ENCODE measurements around the gene TBC1D13.

Gene TBC1D13

DNA sequence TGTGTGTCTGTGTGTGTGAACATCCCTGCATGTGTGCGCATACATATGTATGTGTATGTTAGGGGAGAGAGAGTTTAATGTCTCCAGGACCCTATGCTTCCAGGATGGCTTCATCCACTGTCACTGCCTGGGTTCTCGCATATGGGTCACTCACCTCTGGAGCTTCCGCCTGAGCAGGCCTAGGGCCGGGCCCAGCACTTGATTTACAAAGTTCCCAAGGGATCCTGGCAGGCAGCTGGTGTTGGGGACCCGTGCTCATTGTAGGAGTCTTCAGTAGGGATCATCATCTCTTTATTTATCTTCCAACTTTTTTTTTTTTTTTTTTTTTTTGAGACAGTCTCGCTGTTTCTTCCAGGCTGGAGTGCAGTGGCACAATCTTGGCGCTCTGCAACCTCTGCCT is 13.0 kb downstream of the TBC1D13 start:
- DNase-seq (ENCODE audit: insufficient read length, low spot score) (no peak), FAIRE-seq (no peak)
- TF ChIP-seq POLR2A (IDR thresholded peaks at IDR 0.05; ENCODE audit: low read depth, low read length) = no peak

DNA sequence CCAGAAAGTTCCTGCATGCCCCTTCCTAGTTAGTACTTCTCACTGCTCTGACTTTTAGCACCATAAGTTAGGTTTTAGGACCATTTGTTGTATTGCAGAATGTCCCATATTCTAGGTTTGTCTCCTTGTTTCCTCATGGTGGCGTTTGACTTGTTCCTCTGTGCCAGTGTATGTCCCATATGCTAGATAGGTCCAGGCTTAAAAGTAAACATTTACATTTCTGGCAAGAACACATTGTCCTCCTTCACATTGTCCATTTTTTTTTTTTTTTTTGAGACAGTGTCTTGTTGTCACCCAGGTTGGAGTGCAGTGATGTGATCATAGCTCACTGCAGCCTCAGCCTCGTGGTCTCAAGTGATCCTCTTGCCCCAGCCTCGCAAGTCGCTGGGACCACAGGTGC is 15.4 kb downstream of the TBC1D13 start:
- DNase-seq (ENCODE audit: insufficient read length, low spot score) (no peak), FAIRE-seq (no peak)
- TF ChIP-seq POLR2A (IDR thresholded peaks at IDR 0.05; ENCODE audit: low read depth, low read length) = no peak

DNA sequence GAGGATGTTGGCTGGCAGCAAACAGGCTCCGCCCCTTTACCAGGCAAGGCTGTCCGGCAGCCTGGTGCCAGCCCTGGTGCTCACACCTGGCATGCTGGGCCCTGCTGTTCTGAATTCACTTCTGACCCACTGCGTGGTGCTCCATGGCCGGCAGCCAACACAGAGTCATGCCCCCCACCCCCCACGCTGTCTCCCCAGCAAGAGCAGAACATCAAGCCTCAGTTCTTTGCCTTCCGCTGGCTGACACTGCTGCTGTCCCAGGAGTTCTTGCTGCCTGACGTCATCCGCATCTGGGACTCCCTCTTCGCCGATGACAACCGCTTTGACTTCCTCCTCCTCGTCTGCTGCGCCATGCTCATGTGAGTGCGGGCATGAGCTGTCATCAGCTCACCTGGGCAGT is 18.6 kb downstream of the TBC1D13 start:
- TF ChIP-seq POLR2A (IDR thresholded peaks at IDR 0.05; ENCODE audit: low read depth, low read length) = no peak
- DNase-seq (ENCODE audit: insufficient read length, low spot score) (no peak), FAIRE-seq (no peak)

DNA sequence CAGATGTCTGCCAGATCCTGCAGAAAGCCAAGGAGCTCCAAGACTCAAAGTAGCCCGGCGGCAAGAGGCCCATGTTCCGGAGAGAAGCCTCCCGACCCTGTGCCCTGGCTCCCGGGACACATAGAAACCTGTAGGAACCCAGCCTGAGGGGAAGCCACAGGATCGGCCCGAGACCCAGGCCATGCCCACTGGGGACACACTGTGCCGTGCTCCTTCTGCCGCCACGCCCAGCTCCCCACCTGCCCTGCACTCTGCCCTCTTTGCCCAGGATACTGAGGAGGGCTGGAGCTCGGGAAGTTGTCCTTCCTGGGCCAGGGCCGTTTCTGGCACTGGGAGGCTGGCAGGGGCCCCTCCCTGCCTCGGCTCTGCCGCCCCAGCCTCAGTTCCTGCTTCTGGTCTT is 20.8 kb downstream of the TBC1D13 start:
- no peak for TF ChIP-seq POLR2A (IDR thresholded peaks at IDR 0.05; ENCODE audit: low read depth, low read length)
- FAIRE-seq = no peak
- no peak for DNase-seq (ENCODE audit: insufficient read length, low spot score)

DNA sequence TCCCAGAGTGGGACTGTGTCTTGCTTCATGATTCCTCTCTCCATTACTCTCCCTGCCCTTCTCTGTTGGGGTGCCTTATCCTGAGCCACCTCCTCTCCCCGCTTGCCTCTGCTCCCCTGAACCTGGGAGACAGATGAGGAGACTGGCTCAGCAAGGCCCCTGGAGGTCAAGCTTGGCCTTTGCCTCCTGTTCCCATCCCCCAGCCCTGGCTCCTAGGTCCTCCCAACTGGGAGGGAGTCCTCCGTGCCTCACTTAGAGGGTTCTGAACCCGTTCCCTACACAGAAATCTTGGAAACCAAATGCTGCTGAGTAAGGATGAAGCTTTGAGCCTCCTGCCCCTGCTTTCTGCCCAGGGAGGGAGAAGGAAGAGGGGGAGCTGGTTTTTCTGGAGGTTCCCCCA is 21.5 kb downstream of the TBC1D13 start:
- no peak for FAIRE-seq
- TF ChIP-seq POLR2A (IDR thresholded peaks at IDR 0.05; ENCODE audit: low read depth, low read length) = no peak
- DNase-seq (ENCODE audit: insufficient read length, low spot score) = no peak

DNA sequence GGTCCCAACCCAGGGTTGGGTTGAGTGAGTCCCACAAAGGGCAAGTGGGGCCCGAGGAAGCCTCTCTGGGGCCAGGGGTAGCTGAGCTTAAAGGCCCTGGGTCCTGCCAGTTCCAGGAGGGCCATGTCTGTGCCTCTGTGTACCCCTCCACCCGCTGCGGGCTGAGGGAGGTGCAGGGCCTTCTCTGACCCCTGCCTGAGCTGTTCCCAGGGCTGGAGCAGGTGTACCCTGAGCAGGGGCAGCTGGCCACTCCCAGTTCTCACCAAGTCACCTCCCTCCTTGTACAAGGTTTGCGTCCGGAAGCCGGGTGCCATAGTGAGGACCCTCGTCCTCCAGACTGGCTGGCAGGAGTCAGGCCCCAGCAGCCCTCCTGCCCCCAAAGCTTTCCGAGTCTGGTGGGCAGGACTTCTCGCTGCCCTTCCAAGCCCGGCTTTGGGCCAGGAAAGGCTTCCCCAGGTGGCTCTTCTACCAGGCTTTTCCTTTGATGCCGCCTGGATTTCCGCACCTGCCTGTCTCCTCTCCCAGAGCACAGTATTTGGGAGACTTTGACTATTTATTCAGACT is 22.1 kb downstream of the TBC1D13 start:
- FAIRE-seq (no peak), DNase-seq (ENCODE audit: insufficient read length, low spot score) (no peak)
- no peak for TF ChIP-seq POLR2A (IDR thresholded peaks at IDR 0.05; ENCODE audit: low read depth, low read length)

DNA sequence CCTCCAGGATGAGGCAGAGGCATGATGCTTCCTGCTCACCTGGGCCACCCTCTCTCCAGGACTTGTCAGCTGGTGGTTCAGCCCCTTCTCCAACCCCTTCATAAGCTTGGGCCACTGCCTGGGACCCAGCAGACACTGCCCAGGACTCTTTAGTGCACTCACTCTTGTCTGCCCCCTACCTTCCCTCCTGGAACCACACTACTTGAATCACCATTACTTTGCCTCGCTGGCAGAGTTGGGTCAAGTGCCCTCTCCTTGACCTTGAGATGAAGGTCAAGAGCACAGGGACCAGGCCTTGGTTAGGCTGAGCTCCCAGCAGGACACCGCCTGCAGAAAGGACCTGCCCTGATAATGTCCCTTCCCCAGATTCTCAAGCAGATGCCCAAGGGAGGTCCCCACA is 22.8 kb downstream of the TBC1D13 start:
- no peak for FAIRE-seq
- DNase-seq (ENCODE audit: insufficient read length, low spot score) = no peak
- TF ChIP-seq POLR2A (IDR thresholded peaks at IDR 0.05; ENCODE audit: low read depth, low read length) = no peak

DNA sequence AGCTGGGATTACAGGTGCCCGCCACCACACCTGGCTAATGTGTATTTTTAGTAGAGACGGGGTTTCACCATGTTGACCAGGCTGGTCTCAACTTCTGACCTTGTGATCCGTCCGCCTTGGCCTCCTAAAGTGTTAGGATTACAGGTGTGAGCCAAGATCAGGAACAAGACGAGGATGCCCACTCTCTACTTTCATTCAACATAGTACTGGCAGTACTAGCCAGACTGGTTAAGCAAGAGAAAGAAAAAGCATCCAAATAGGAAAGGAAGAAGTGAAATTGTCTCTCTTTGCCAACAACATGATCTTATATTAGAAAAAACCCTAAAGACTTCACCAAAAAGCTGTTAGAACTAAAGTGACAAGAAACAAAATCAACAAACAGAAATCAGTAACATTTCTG is 23.8 kb downstream of the TBC1D13 start:
- FAIRE-seq (no peak), DNase-seq (ENCODE audit: insufficient read length, low spot score) (no peak)
- no peak for TF ChIP-seq POLR2A (IDR thresholded peaks at IDR 0.05; ENCODE audit: low read depth, low read length)

DNA sequence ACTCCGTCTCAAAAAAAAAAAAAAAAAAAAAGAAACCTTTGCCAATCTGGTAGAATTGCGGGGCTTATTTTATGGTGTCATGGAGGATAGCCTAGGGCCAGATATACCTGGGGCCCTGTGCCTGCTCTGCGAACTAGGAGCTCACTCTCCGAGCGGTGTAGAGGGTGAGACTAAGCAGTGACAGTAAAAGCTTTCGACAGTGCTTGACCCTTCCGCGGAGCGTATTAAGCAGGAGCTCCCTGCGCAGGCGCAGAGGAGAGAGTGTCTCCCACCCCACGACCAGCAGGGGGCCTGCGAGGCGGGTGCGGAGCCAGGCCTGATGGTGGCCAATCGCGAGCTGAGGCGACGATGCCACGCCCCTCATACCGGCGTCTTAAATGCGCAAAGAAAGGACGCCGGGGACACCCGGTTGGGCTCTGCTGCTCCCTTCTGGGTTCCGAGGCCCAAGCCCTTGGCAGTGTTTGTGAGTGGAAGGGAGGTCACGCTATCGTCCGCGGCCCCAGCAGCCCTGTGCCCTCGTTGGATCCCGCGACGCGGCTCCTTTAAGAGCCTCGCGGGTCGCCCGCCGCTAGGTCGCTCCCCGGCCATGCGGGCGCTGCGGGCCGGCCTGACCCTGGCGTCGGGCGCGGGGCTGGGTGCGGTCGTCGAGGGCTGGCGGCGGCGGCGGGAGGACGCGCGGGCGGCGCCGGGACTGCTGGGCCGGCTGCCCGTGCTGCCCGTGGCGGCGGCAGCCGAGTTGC is 31.2 kb downstream of the TBC1D13 start, which contains the start of gene ENDOG:
Gene ENDOG (plus strand): TSS at position 402 of the 740 bp plus-strand sequence. CDS start 185 bp downstream, at position 587.
- DNase-seq (ENCODE audit: insufficient read length, low spot score) = peak; percentile 100
- TF ChIP-seq POLR2A (IDR thresholded peaks at IDR 0.05; ENCODE audit: low read depth, low read length) = peak; percentile 91
- FAIRE-seq = peak; percentile 80

DNA sequence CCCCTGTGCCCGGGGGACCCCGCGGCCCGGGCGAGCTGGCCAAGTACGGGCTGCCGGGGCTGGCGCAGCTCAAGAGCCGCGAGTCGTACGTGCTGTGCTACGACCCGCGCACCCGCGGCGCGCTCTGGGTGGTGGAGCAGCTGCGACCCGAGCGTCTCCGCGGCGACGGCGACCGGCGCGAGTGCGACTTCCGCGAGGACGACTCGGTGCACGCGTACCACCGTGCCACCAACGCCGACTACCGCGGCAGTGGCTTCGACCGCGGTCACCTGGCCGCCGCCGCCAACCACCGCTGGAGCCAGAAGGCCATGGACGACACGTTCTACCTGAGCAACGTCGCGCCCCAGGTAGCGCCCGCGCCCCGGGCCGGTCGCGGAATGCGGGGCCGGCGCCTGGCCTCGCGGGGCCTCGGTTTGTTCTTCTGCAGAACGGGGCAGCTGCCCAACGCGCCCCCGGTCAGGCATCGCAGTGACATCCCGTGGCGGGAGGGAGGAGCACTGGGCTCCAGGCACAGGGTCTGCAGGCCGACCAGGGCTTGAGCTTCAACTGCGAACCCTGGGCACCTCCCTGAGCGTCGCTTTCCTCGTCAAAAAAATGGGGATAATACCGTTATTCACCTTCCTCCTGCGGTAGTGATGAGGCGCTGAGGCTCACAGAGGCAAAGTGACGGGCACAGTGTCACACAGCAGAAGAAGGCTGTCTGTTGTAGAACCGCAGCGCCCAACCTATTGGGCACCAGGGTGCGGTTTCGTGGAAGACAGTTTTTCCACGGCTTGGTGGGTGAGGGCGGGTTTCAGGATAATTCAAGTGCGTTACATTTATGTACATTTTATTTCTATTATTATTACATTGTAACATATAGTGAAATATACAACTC is 32.0 kb downstream of the TBC1D13 start:
- DNase-seq (ENCODE audit: insufficient read length, low spot score) (no peak), FAIRE-seq (no peak)
- TF ChIP-seq POLR2A (IDR thresholded peaks at IDR 0.05; ENCODE audit: low read depth, low read length) = no peak

DNA sequence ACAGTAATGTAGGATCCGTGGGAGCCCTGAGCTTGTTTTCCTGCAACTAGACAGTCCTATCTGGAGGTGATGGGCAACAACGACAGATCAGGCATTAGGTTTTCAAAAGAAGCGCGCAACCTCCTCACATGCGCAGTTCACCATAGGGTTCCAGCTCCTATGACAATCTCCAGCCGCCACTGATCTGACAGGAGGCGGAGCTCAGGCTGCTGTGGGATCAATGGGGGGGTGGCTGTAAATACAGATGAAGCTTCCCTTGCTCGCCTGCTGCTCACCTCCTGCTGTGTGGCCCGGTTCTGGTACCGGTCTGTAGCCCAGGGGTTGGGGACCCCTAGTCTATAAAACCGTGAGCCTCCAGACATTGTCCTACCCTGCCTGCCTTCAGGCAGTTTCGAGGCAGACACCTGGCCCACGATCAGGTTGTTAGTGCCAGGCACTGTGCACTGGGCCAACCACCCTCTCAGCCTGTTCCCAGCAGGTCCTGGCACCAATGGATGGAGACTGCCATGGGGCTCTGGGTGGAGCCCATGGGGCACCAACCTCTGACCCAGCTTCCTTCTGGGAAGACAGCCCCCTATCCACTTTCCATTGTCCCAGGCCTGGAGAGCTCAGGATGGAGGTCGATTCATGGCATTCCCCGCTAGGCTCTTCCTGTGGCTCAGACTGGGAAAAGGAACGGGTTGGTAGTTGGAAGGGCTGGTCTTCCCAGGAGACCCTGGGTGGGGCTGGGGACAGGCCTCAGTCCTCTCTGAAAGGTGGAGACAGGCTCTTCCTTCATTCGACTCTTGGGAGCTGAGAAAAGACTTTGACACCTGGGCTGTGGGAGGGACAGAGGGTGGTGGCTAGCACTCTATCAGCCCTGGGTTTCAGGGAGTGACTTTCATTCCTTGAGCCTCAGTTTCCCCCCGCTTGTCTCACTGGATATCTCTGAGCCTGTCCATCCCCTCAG is 32.9 kb downstream of the TBC1D13 start:
- FAIRE-seq (no peak), DNase-seq (ENCODE audit: insufficient read length, low spot score) (no peak)
- no peak for TF ChIP-seq POLR2A (IDR thresholded peaks at IDR 0.05; ENCODE audit: low read depth, low read length)

DNA sequence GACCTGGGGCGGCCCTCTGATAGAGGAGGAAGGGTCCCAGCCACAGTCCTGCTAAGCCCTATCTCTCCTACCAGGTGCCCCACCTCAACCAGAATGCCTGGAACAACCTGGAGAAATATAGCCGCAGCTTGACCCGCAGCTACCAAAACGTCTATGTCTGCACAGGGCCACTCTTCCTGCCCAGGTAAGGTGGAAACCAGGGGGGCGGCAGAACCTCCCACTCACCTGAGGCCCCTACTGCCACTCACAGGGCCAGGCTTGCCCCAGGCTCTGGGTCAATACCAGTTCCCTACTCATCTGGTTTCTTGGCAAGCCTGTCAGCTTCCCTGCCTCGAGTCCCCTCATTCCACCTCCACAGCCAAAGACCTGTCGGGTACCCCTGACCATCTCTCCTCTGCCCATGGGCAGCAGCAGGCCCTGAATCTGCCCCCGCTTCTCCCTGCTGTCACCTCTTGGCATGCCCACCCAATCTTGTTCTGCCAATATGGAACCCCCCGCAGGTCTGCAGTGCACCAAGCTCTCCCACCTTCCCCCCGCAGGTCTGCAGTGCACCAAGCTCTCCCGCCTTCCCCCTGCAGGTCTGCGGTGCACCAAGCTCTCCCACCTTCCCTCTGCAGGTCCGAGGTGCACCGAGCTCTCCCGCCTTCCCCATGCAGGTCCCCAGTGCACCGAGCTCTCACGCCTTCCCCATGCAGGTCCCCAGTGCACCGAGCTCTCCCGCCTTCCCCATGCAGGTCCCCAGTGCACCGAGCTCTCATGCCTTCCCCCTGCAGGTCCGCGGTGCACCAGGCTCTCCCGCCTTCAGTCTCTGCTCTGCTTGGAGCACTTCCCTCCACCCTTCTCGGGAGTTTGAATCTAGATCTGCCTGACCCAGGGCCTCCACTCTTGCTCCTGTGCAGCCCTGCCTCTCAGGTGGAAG is 33.9 kb downstream of the TBC1D13 start:
- no peak for FAIRE-seq
- TF ChIP-seq POLR2A (IDR thresholded peaks at IDR 0.05; ENCODE audit: low read depth, low read length) = no peak
- no peak for DNase-seq (ENCODE audit: insufficient read length, low spot score)
